GM18520 (cell line): Measurements from ENCODE around the gene BOLA1.
"Not testable (repeated sequence)": the region's sequence is repeated elsewhere in the genome, so short reads cannot be mapped to it uniquely, and the experiment has no call there.

Experiments used
- ATAC-seq: cut with Tn5 transposase; IDR thresholded peaks from one replicate; pipeline ENCODE4 v1.9.1; 2021; ENCODE audit not compliant: unreplicated experiment

Gene BOLA1

GRCh38 chr1:149928401-149928724 lies 29.0 kb downstream of the BOLA1 start:
- ATAC-seq, result no peak

- ATAC-seq, result no peak
These were observed 30.5 kb downstream of the BOLA1 start for GRCh38 chr1:149929856-149930255.

GRCh38 chr1:149931212-149931790 lies 31.9 kb downstream of the BOLA1 start:
- ATAC-seq, result no peak

GRCh38 chr1:149932474-149932873 lies 33.1 kb downstream of the BOLA1 start:
- ATAC-seq, result no peak

GRCh38 chr1:149933208-149933607 lies 33.8 kb downstream of the BOLA1 start:
- ATAC-seq, result no peak

GRCh38 chr1:149934356-149934755 lies 35.0 kb downstream of the BOLA1 start:
- no peak for ATAC-seq

- no peak for ATAC-seq
These were observed 37.0 kb downstream of the BOLA1 start, which contains the start of gene MTMR11 for GRCh38 chr1:149936170-149936991. TSS of gene MTMR11 (minus strand) at chr1:149936879. CDS start at chr1:149936647, 232 bp downstream.

- ATAC-seq, result no peak
These were observed 37.8 kb downstream of the BOLA1 start for GRCh38 chr1:149936992-149937705.

GRCh38 chr1:149937759-149938158 lies 38.4 kb downstream of the BOLA1 start:
- ATAC-seq, result no peak

GRCh38 chr1:149938668-149939003 lies 39.3 kb downstream of the BOLA1 start:
- ATAC-seq, result not testable (repeated sequence)

GRCh38 chr1:149940427-149940826 lies 41.1 kb downstream of the BOLA1 start:
- no peak for ATAC-seq

- ATAC-seq, result no peak
These were observed 42.8 kb downstream of the BOLA1 start for GRCh38 chr1:149942207-149942606.

- ATAC-seq, result no peak
These were observed 43.5 kb downstream of the BOLA1 start for GRCh38 chr1:149942885-149943284.

- ATAC-seq, result no peak
These were observed 45.8 kb downstream of the BOLA1 start for GRCh38 chr1:149945206-149945605.

GRCh38 chr1:149949911-149950310 lies 50.5 kb downstream of the BOLA1 start:
- no peak for ATAC-seq
